GM18519 (cell line): ENCODE measurements around the gene WDFY4.

Experiments
- ATAC-seq: cut with Tn5 transposase; IDR thresholded peaks from one replicate; pipeline ENCODE4 v1.9.1; 2021; ENCODE audit warnings: mild to moderate bottlenecking, moderate library complexity; ENCODE audit not compliant: unreplicated experiment, low FRiP score

The WDFY4 gene

DNA sequence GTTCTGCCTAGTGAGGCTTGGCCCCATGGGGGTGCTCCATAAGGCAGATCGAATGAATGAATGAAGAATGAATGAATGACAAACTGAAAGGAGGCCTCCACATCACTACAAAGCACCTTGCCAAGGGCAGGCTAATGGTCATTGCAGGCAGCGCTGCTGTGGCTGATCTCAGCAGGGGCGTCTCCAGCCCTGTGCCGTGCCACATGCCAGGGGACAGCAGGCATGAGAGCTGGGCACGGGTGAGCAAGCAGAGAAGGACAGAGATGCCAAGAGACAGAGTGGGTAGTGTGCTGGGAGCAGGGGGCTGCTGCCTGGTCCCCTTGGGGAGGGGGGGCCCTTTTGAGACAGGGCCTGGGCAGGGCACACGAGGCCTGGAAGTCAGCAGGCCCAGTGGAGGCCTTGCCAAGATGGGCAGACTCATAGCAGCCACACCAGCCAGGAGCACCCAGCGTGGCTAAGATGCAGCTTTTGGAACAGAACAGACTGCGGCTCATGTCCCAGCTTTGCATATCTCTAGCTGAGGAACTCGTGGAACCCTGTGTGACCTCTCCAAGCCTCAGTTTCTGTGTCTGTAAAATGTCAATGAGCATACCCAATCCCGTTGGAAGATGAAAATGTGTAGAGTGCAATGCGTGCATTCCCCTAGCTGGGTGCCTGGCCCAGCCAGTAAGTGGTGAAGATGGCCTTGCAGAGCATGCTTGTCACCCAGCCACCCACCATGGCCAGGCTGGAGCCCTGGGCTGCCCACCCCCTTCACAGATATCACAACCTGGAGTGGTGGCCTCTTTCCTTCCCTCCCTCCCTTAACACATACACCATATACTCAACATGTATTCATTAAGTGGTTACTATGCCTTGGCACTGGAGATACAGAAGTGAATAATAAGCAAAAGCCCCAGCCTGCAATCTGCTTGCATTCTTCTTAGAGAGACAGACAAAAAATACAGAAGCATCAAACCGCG, 316.0 kb downstream of the WDFY4 start:
- no peak for ATAC-seq

GRCh38 chr10:49001402-49001801, 316.7 kb downstream of the WDFY4 start:
- no peak for ATAC-seq

DNA sequence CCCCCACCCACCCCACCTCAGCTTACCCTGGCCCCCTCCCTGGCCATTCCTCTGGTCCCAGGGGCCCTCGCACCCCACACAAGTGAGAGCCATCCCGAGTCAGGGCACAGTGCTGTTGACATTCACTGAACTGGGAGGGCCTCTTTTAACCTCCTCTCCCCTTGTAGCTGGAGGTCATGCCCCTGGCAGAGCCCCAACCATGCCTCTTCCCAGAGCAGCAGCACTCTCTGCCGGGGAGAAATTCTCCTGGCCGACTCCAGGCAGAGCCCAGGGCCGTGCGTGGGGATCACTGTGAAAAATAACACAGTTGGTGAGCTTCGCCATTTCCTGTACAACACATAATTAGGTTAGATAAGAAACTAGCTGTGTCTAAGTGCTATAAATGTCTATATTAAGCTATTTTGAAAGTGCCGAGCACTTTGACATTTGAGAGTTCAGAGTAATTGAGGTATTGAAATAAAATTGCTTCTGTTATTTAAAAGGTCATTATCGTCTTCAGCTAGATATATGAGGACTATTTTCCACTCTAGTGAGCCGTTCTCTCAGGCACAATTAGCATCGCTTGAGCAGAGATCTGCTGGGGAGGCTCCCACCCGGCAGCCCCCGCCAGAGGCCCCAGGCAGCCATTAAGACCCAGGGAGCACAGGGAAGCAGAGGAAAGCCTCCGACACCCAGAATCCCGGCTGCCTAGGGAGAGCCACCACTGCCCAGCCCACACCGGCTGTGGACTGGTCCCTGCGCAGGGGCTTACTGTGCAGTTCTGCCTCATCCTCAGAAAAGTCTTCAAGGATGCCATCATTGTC, 317.4 kb downstream of the WDFY4 start:
- no peak for ATAC-seq

GRCh38 chr10:49005270-49005669, 320.6 kb downstream of the WDFY4 start:
- ATAC-seq, result no peak

DNA sequence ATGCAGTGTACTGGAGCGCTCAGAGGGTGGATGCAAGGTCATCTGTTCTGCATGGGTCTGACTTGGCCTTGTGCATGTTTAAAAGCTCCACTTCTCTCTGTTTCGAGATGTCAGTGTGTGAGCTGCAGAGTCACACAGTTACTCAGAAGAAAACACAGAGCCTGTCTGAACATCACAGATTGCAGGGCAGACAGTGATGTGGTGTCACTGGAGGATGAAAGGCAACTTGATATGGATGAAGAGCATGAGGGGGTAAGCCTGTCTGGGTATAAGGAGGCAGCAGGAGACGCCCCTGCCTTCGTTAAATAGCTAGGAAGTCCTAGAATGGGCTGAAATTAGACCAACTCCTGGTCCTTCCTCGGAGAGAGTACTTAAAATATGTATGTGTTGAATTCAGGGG, 322.5 kb downstream of the WDFY4 start:
- ATAC-seq, result no peak

GRCh38 chr10:49008091-49008490, 323.4 kb downstream of the WDFY4 start:
- ATAC-seq, result no peak

GRCh38 chr10:49008505-49009198, 324.0 kb downstream of the WDFY4 start:
- ATAC-seq, result no peak

DNA sequence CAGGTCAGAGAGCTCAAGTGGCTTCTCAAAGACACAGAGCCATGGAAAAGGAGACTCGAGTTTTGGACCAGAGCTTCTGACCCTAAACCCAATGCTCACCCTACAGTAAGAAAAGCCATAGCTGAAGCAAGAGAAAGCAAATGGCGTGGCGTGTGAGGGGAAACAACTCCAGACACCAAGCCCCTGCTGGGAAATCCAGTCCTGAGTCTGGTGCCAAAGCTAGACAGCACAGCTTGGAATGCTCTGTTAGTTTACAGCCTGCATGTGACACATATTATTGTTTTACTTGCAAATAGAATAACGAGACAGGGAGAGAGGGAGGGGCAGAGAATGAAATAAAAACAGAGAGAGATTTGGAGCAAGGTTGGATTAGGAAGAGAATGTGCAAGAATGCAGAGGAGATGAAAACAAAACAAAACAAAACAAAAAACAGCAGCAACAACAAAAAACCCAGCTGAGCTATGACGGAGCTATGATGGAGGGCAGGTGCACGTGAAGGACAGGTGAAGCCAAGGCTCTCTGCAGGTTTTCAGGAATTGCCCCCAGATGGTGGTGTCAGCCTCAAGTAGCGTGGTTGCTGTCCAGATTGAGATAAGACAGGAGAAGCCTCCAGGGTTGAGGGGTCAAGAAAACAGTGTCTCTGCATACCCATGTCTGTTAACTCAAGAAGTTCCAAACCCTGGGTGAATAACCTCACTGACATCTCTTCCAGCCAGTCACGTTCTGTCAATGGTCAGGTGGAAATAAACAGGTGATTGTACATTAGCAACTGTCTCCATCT, 324.7 kb downstream of the WDFY4 start:
- no peak for ATAC-seq

- ATAC-seq, result no peak
Measured at GRCh38 chr10:49010295-49010694, 325.6 kb downstream of the WDFY4 start.

DNA sequence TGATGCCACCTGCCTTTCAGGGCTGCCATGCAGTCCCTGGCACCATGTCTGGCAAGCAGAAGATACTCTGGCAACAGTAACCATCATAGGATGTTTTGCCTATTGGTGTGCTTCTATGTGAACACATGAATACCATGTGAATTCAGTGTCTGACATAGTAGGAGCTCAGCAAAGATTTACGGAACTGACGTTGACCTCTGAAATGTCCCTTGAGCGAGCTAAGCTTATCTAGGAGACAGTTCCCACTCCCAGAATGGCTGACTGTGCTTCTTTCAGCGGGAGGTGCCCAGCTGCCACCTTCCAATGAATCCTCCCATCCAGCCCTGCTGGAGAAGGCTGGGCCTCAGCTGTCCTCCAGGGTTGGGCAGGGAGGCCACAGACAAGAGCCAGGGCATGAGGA, 326.2 kb downstream of the WDFY4 start:
- no peak for ATAC-seq

GRCh38 chr10:49011756-49012155, 327.1 kb downstream of the WDFY4 start:
- no peak for ATAC-seq

GRCh38 chr10:49012603-49013002, 327.9 kb downstream of the WDFY4 start:
- ATAC-seq, result no peak

GRCh38 chr10:49015700-49016099, 331.0 kb downstream of the WDFY4 start:
- ATAC-seq, result no peak

DNA sequence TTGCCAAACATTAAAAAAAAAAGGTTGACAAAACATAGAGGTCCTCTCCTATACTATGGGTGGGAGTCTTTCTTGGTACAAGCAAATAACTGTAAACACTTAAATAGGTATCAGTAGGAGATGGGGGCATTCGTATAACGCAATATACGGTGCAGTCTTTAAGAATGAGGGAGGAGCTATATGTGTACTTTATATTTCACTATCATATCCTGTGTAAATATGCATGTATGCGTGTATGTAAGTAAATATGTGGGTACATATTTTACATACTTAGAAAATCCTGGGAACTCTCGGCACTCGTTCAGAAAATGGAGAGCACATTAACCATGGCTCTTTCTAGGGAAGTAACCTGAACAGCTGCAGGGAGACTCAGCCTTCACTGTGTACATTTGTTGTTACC, 337.0 kb downstream of the WDFY4 start:
- no peak for ATAC-seq

DNA sequence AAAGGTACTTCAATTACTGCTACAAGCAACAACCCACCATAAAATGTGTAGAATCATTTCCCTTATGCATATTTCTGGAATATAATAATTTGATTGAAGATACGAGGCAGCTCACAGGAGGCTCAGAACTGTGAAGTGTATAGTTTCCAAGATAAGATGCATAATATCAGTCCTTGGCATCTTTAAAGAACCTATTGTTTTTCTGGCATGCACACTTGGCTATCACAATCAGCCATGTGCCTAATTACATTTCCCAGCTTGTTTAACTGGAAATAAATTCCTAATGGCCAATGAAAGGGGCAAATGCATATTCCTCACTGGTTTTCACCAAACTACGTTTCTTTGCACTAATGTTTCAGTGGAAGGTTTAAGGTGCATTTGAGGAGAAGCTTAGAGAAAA, 338.4 kb downstream of the WDFY4 start:
- no peak for ATAC-seq

GRCh38 chr10:49023752-49024151, 339.1 kb downstream of the WDFY4 start:
- ATAC-seq, result no peak

DNA sequence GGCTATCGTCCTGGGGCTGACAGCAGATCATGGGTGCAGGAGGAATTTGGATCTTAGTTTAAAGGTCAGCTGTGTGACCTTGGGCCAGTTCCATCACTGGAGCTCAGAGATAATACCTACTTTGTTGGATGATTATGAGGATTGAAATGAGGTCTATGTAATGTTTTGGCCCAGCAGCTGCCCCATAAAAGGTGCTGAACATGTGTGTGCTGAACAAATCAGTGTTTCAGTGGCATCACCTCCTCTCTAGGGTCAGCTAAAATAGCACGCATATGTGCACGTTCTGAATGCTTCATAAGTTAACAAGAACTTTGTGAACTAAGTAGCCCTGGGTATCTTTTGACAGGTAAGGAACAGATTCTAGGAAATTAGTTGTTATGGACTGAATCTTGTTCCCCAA, 339.8 kb downstream of the WDFY4 start:
- no peak for ATAC-seq

GRCh38 chr10:49025347-49025983, 340.8 kb downstream of the WDFY4 start:
- no peak for ATAC-seq

DNA sequence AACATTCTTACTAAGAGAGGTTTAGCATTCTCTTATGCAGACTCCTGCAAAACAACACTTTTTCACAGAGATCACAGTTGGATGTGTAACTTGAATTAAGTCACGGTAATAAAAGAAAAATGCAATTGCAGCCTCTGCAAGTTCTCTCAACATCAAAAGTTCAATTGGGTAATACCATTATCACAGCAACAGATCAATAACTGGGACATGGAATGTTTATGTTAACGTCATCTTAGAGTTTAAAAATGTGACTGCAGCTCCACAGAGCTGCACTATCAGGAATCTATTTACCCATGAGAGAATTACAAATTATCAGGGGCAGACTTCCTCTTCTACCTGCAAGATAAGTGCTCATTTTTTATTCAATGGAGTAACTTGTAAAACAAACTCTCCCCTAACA, 344.0 kb downstream of the WDFY4 start:
- no peak for ATAC-seq

GRCh38 chr10:49029666-49030065, 345.0 kb downstream of the WDFY4 start:
- no peak for ATAC-seq
